Activated CD4-positive, alpha-beta T cell treated with anti-CD3 and anti-CD28 coated beads, Interleukin-2, amount 50 U/mL, for 16 hours (primary cell): ENCODE data around the gene ITIH2.
A peak's percentile ranks its signal among the peaks of the same experiment; 100 is the strongest.
"Not testable (repeated sequence)": the region's sequence is repeated elsewhere in the genome, so short reads cannot be mapped to it uniquely, and the experiment has no call there.

Experiments
- DNase-seq: peaks from one replicate; pipeline ENCODE4 v3.0.0-alpha.2; 2020

The ITIH2 gene

DNA sequence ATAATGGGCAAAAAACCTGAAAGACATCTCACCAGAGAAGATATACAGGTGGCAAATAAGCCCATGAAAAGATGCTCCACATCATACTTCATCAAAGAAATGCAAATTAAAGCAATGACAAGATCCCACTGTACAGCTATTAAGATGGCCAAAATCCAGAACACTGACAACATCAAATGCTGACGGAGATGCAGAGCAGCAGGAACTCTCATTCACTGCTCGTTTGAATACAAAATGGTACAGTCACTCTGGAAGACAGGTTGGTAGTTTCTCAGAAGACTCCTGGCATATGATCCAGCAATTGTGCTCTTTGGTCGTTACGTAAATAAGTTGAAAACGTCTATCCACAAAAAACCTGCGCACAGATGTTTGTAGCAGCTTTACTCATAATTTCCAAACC, 49.1 kb downstream of the ITIH2 start:
- no peak for DNase-seq

GRCh38 chr10:7755103-7755502, 52.0 kb downstream of the ITIH2 start:
- DNase-seq, result no peak

DNA sequence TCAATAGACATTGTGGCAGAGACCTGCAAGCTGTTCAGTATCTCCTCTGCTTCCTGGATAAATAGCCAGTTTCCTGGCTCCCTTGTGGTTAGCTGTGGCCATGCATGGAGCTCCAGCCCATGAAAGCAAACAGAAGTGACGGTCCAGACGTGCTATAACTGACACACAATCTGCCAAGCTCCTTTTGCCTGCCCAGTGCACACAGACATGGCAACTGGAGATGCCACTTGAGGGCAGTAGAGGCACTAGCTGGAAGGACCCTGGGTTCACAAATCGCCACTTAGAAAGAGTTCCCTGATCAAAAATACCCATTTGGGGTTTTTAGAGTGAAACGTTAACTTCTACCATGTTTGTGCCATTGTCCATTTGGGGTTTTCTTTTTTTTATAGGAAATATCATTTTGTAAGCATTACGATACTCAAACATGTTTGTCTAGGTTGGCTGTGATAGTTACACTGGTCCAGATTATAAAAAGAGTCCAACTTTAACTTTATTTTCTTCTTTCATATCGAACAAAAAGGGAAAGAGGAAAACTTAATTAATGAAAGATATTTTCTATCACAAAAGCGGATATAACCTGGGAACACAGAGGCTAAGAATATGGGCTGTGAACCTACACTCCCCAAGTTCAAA, 53.4 kb downstream of the ITIH2 start:
- peak; percentile 23 for DNase-seq

DNA sequence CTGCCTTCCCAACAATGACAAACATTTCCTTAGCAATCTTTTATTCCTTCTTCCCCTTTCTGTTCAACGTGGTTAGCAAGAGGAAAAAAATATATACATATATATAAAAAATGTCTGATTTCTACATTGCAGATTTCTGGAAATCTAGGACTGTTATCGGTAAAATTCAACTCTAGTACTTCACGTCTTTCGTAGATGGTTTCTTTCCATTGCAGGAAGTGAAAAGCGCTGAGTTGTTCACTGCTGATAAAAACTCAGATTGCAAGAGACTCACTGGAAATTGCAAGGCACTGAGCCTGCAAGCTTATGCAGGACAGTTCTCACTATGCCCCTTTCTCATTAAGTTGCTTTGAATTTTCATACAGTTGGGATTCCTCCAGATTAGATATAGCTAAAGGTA, 60.8 kb downstream of the ITIH2 start:
- DNase-seq, result no peak

DNA sequence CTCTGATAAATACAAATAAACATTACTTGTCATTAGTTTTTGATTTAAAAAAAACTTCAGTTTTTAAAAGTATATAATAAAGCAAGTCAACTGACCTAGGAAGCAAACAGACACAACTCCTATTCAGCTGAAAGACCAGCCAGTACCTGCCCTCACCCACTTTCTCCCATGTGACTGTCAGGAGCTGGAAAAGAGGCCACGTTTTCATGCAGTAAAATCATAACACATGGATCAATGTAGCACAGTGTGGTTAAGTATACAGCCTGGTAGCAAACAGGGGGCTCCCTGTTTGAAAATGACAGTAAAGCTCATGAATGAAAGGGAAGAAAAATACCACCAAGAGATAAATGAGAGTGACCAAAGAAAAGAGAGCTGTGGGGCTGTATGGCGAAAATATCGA, 63.1 kb downstream of the ITIH2 start:
- no peak for DNase-seq

DNA sequence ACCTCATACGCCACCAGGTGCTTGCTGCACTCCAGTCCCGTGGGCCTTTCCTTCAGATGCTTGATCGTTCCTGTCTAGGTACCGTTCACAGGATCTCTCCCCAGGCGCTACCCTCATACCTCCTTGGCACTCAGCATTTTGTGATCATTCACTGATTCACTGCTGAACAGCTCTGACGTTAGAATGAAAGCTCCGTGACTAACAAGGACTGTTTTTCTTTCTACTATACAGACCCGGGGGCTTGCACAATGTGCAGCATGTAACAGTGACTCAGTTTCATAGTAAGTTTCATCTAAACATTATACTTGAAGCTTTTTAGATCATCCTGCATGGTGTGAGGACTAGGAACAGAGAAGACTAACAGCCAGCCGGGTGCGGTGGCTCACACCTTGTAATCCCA, 64.1 kb downstream of the ITIH2 start:
- no peak for DNase-seq

DNA sequence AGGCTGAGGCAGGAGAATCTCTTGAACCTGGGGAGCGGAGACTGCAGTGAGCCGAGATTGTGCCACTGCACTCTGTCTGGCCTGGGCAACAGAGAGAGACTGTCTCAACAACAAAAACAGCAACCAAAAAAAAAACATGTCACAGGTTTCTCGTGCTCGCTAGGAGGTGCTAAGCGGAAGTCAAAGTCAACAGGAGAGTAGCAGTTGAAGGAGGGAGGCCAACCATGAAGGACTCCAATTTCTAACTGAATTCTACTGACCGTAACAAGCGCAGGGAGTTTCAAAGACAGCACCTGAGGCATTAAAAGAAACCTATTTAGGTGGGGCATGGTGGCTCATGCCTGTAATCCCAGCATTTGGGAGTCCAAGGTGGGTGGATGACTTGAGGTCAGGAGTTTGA, 65.3 kb downstream of the ITIH2 start:
- no peak for DNase-seq

- no peak for DNase-seq
Measured at GRCh38 chr10:7773845-7774801, 71.0 kb downstream of the ITIH2 start.

GRCh38 chr10:7776777-7777176, 73.7 kb downstream of the ITIH2 start:
- no peak for DNase-seq

GRCh38 chr10:7782194-7782593, 79.1 kb downstream of the ITIH2 start:
- not testable (repeated sequence) for DNase-seq

DNA sequence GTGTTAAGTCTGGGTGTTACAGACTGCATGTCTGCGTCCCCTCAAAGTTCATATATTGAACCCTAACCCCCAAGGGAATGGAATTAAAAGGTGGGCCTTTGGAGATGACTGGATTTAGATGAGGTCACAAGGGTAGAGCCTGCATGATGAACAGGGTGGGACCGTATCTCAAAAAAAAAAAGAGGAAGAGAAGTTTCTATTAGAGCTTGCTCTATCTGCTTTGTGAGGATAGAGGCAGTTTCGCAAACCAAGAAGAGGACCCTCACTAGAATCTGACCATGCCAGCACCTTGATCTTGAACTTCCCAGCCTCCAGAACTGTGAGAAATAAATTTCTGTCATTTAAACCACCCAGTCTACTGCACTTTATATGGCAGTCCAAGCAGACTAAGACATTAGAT, 83.3 kb downstream of the ITIH2 start:
- DNase-seq, result no peak

DNA sequence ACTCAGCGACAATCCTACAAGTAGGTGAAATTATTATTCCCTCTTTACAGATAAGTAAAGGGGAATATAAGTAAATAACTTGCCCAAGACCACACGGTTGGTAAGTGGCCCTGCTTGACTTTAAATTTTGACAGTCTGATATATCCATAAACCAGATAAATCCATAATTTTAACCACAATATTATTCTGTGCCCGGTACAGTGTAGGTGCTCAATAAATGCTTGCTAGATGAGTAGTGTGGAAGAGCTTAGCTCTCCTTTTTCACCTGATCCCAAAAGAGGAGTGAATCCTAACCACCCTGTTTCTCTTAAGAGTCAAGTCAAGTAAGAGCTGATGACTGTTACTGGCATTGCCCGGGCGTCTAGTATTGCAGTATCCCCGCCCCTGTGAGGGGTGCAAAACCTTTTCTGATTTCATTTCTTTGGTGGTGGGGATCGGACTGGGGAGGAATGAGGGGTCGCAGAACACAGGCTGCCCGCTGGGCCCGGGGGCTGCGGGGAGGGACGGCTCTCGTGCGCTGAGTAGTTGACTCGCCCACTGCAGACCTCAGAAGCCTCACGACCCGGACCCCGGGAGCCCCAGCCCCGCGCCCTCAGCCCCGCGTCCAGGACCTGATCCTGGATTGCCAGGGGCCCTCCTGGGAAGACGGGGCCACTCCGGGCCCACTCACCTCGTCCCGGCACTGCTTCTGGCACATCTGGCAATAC, 84.2 kb downstream of the ITIH2 start:
- no peak for DNase-seq

GRCh38 chr10:7787857-7788638, 84.9 kb downstream of the ITIH2 start, which contains the start of the genes ATP5F1C and KIN:
TSS of gene ATP5F1C (plus strand) at chr10:7788177. CDS start at chr10:7788208, 31 bp downstream.
TSS of gene KIN (minus strand) at chr10:7787993. CDS start at chr10:7787933, 60 bp downstream.
- peak; percentile 98 for DNase-seq

- no peak for DNase-seq
Measured at GRCh38 chr10:7788639-7789286, 85.6 kb downstream of the ITIH2 start.

DNA sequence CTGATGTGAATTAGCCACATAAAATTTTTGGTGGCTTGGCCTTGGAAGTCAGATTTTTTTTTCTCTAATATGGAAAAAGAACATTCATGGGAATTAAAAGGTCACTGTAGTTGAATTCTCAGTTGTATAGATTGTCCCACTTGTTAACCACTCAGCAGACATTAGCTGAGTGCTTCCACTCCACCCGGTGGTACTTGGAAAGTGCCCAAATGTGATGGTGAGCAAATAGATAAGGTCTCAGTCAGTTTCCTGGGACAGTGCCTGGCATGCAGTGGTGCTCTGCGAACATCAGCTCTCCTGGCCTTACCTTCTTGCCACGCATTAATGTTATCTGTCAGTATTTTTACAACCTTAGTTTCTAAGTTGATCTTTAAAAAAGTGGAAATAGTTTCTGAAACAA, 86.3 kb downstream of the ITIH2 start:
- no peak for DNase-seq

- DNase-seq, result no peak
Measured at GRCh38 chr10:7792541-7792940, 89.4 kb downstream of the ITIH2 start.

DNA sequence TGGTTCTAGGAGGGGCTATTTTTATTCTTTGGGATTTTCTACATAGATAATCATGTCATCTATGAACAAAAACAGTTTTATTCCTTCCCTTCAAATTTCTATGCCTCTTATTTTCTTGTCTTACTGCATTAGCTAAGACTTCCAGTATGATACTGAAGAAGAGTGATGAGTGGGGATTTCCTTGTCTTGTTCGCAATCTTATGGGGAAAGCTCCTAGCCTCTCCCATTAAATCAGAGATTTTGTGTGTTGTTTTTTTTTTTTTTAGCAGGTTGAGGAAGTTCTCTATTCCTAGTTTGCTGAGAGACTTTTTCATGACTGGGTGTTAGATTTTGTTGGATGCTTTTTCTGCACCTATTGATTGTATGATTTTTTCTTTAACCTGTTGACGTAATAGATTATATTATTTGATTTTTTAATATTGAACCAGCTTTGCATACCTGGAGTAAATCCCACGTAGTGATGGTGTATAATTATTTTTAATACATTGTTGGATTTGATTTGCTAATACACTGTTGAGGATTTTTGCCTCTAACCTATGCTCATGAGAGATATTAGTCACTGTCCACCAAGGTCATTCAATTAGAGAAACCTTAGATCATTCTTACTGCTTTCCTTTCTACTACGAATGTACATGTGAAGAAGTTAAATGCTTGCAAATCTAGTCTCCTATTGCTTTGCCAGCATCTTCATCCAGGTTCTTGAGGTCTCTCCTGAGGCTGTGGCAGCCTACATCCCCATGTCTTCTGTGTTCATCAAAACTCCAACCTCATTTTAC, 91.3 kb downstream of the ITIH2 start:
- DNase-seq, result no peak

- no peak for DNase-seq
Measured at GRCh38 chr10:7795605-7796004, 92.5 kb downstream of the ITIH2 start.

DNA sequence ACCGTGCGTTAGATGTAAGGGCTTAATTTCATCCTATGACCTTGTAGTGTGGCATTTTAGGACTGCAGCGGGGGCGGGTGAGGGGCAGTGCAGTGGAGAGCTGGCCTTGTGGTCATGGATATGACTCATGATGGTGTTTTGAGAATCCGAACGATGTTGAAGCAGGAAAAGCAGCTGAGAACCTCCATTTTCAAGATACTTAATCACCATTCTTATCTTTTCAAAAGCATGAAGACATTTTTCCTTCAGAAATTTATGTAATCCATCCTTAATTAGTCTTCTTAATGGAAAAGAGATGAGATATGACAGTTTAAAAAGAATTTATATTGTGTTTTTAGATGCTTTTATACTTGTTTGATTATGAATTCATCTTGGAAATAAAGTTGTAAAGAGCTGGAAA, 94.5 kb downstream of the ITIH2 start:
- peak; percentile 50 for DNase-seq
